Cardiac muscle cell (in vitro differentiated cells and primary cell): ENCODE results near the gene PLVAP. TPM values are rescaled to one million over a fixed set of nuclear protein-coding genes. Genes with fewer than 3 reads are reported as not detected.

ENCODE experiments used
- DNase-seq, 2 donors: peaks; one replicate each; pipeline versions ENCODE4 v3.0.0 to v3.0.0-alpha.2; 2010 to 2017; ENCODE audit warnings: low read depth in 1 of 2, low spot score in 1 of 2
- H3K27ac ChIP-seq: fragments of 200-600 bp; sonication (generic); 2 replicates; pipeline ENCODE4 v1.5.1; 2016
- H3K27me3 ChIP-seq: fragments of 200-600 bp; sonication (generic); 2 replicates; pipeline ENCODE4 v1.6.0; 2016; ENCODE audit warnings: control low read depth
- H3K36me3 ChIP-seq: fragments of 200-600 bp; sonication (generic); 2 replicates; pipeline ENCODE4 v1.5.1; 2016; ENCODE audit warnings: control low read depth
- H3K4me1 ChIP-seq: fragments of 200-600 bp; sonication (generic); 2 replicates; pipeline ENCODE4 v1.8.1; 2017; ENCODE audit warnings: low read depth, mild to moderate bottlenecking, mixed run types
- H3K4me3 ChIP-seq: fragments of 200-600 bp; sonication (generic); 2 replicates; pipeline ENCODE4 v1.5.1; 2016; ENCODE audit warnings: mild to moderate bottlenecking
- H3K9me3 ChIP-seq: fragments of 200-600 bp; sonication (generic); 2 replicates; pipeline ENCODE4 v1.5.1; 2017; ENCODE audit warnings: low read depth, mild to moderate bottlenecking, control low read depth
- polyA plus RNA-seq: library from polyadenylated mRNA; unstranded; fragments of >200 nt; fragmentation: Nextera tagmentation; extraction: Ambion mirVana; gene quantifications from 2 replicates; pipeline ENCODE4 v1.2.1, GENCODE V29; 2016
- total RNA-seq: library from RNA; depleted of rRNA; stranded (reverse); fragments of >200 nt; gene quantifications from 2 replicates; pipeline ENCODE4 v1.2.3, GENCODE V29; 2016
- TF ChIP-seq, protein P1 (sequence below): IDR thresholded peaks from 2 replicates; pipeline ENCODE4 v1.5.1; 2012; ENCODE audit warnings: low read depth, mild to moderate bottlenecking, low read length

PLVAP gene
- total and polyA plus RNA-seq, 2 experiments from 2014 or later = 4.2 to 4.3 TPM

DNA sequence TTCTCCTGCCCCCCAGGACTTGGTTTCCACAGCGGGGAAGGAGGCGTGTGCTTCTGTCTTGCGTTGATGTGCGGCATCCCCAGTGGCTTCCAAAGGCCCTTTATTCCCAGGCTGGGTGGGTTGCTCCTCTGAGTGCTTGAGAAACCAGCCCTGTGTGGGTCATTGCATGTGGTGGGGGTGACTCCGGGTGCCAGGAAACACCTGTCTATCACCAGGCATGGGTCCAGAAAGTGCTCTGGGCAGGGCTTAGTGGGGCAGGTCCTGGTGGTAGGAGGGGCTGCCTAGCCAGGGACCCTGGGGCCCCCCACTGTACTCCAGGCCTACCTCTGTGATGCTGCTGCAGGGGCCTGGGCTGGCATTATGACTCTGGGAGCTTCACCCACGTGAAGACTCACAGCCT lies 58.2 kb downstream of the PLVAP start:
- Histone ChIP-seq H3K36me3 (peaks cover 15% of the 10 kb centered on the region), H3K9me3 (no peaks in the 10 kb centered on the region), H3K4me1 (no peaks in the 10 kb centered on the region), H3K4me3 (no peak overlapping the region), H3K27ac (no peak overlapping the region), H3K27me3 (no peaks in the 10 kb centered on the region)
- no peak for DNase-seq
- TF ChIP-seq, protein P1, sequence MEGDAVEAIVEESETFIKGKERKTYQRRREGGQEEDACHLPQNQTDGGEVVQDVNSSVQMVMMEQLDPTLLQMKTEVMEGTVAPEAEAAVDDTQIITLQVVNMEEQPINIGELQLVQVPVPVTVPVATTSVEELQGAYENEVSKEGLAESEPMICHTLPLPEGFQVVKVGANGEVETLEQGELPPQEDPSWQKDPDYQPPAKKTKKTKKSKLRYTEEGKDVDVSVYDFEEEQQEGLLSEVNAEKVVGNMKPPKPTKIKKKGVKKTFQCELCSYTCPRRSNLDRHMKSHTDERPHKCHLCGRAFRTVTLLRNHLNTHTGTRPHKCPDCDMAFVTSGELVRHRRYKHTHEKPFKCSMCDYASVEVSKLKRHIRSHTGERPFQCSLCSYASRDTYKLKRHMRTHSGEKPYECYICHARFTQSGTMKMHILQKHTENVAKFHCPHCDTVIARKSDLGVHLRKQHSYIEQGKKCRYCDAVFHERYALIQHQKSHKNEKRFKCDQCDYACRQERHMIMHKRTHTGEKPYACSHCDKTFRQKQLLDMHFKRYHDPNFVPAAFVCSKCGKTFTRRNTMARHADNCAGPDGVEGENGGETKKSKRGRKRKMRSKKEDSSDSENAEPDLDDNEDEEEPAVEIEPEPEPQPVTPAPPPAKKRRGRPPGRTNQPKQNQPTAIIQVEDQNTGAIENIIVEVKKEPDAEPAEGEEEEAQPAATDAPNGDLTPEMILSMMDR = no peak

DNA sequence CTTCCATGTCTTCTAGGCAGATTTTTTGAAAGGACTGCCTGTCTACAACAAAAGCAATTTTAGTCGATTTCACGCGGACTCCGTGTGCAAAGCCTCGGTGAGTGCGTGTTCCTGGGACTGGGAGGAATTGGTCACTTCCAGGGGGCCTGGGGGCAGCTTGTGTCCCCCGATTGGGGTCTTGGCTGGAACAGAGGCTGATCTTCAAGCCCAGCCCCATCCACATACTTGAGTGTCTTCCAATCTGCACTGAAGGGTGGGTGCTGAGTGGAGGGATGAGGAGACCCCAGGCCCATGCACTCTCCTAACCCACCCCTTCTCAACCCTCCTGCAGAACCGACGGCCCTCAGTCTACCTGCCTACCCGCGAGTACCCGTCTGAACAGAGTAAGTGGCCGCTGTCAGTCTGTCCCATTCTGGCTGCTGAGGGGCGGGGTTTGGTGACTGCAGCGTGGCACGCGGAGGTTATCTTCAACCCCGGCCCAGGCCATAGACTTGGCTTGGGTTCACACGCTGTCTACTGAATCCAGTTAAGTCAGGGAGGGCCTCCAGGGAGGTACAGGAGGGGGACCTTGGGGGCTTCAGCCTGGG lies 63.0 kb downstream of the PLVAP start:
- H3K27ac ChIP-seq = no peak overlapping the region
- no peaks in the 10 kb centered on the region for H3K27me3 ChIP-seq
- H3K36me3 ChIP-seq = peaks cover 9% of the 10 kb centered on the region
- H3K4me1 ChIP-seq = peaks cover 5% of the 10 kb centered on the region
- TF ChIP-seq, protein P1 = no peak
- DNase-seq = no peak
- no peaks in the 10 kb centered on the region for H3K9me3 ChIP-seq
- no peak overlapping the region for H3K4me3 ChIP-seq

DNA sequence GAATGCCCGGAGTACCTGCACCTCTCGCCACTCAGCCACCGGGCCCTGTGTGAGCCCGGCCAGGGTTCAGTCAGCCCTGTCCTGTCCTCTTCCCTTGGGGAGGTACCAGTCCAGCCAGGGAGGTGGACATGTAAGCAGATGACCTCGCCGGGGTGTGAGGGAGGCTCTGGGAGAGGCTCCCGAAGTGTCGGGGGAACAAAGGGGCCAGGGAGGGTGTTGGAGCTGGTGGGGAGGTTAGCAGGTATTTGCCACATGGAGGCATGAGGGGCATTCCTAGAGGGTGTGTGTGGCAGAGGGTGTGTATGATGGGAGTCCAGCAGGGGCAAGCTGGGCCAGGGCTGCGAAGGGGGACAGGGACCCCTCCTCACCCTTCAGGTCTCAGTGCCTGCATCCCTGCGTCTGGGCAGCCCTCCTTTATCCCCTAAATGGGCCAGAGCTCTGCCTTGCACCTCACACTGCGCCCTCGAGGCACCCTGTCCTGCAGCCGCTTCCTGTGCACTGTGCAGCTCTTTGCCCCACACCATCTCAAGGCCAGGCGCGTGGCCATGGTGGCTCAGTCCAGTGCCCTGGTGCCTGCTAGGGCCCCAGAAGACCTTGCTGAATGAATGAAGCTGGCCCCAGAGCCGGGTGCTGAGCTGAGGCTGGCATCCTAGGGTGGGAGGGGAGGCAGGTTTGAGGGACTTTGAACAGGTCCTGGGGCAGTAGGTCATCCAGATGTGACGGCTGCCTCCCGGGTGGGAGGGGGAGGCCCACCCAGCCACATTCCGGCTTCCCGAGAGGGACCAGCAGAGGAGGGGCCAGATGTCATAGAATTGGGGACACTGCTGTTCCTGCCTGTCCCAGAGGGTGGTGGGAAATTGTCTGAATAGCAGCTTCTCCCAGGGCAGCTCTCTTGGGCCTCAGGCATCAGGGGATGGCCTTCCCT lies 64.7 kb downstream of the PLVAP start:
- Histone ChIP-seq H3K4me3 (no peak overlapping the region), H3K9me3 (no peaks in the 10 kb centered on the region), H3K27ac (no peak overlapping the region), H3K4me1 (peaks cover 5% of the 10 kb centered on the region), H3K27me3 (no peaks in the 10 kb centered on the region), H3K36me3 (peaks cover 9% of the 10 kb centered on the region)
- TF ChIP-seq, protein P1 = no peak
- no peak for DNase-seq

DNA sequence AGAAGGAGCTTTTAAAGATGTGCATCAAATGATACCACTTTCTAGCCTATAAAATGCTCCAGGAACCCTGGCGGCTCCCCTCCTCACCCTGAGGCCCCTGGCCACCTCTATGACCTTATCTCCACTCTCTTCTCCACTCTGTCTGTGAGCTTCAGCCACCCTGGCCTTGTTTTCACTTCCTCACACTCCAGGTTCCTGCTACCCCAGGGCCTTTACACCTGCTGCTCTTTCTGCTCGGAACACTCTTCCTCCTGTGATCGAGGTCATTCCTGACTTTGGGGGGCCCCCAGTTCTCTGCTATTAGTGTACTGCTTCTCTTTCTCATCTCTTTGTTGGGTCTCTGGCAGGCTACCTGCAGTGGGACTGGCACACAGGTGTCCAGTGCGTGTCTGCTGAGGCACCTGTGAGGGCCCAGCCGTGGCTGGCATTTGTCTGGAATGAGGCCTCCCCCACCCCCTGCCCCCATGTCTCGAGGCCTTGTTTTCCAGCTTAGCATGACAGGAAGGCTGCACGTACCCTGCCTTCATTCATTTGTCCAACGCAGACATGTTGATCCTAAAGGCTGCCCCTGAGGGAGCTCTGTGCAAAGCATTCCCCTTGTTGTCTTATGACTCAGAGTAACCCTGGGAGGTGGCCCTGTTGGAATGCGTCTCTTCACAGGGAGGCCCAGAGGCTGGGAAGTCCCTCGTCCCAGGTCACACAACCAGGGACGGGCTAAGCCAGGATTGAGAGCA lies 65.5 kb downstream of the PLVAP start:
- no peaks in the 10 kb centered on the region for H3K9me3 ChIP-seq
- no peak overlapping the region for H3K27ac ChIP-seq
- no peaks in the 10 kb centered on the region for H3K27me3 ChIP-seq
- TF ChIP-seq, protein P1 = no peak
- H3K4me3 ChIP-seq = no peak overlapping the region
- peaks cover 5% of the 10 kb centered on the region for H3K4me1 ChIP-seq
- DNase-seq = peak in 1 of 2 donors; percentile 42
- H3K36me3 ChIP-seq = peaks cover 9% of the 10 kb centered on the region

DNA sequence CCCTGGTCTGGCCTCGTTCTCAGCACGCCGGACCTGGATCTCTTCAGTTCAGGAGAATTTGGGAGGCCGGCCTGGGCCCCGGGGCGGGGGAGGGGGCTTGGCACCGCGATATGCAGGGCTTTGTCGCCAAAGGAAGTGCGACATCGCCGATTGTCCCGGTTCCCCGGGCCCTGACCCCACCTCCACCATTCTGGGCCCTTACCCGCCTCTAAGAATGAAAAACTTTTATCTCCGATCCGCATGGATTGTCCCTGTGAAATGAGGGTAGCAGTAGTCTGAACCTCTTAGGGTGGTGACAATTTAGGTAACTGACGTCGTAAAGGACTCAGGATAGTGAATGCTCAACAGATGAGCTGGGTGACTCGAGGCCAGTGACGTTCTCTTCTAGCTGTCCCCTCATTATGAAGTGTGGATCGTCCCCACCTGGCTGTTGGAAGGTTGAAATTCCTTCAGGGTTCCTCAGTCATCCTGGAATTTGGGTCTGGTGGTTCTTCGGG lies 67.1 kb downstream of the PLVAP start:
- DNase-seq = no peak
- Histone ChIP-seq H3K4me3 (peak overlapping the region; percentile 55), H3K4me1 (peaks cover 5% of the 10 kb centered on the region), H3K27ac (peak overlapping the region; percentile 25), H3K9me3 (no peaks in the 10 kb centered on the region), H3K27me3 (no peaks in the 10 kb centered on the region), H3K36me3 (peaks cover 9% of the 10 kb centered on the region)
- TF ChIP-seq, protein P1 = no peak
